Heart right ventricle (tissue), 16 donors: ENCODE measurements around the gene SCUBE1. TPM values are rescaled to one million over a fixed set of nuclear protein-coding genes. Genes with fewer than 3 reads are reported as not detected.

Source experiments
- ATAC-seq, 8 donors: fragments of 200-7000 bp; cut with Tn5 transposase; one replicate each; pipeline ENCODE4 v1.9.1; 2020; ENCODE audit warnings: mild to moderate bottlenecking in 8 of 8, moderate library complexity in 8 of 8, moderate number of reproducible peaks in 1 of 8
- DNase-seq, 2 donors: peaks; one replicate each; pipeline ENCODE4 v3.0.0-alpha.2; 2020
- H3K27ac ChIP-seq, 10 donors: fragments of 200-600 bp; sonication (generic) in 2 of 10; one replicate each; pipeline versions ENCODE4 v1.5.0 to v1.8.0; 2020 to 2022; ENCODE audit warnings: mild to moderate bottlenecking in 3 of 10
- H3K27me3 ChIP-seq, 7 donors: fragments of 200-600 bp; one replicate each; pipeline ENCODE4 v1.8.0; 2021 to 2022; ENCODE audit warnings: mild to moderate bottlenecking in 2 of 7
- H3K36me3 ChIP-seq, 9 donors: fragments of 200-600 bp; sonication (generic) in 1 of 9; one replicate each; pipeline versions ENCODE4 v1.5.0 to v1.8.0; 2020 to 2022; ENCODE audit warnings: mild to moderate bottlenecking in 2 of 9
- H3K4me1 ChIP-seq, 9 donors: fragments of 200-600 bp; sonication (generic) in 1 of 9; one replicate each; pipeline versions ENCODE4 v1.5.0 to v1.8.0; 2020 to 2022; ENCODE audit warnings: mild to moderate bottlenecking in 4 of 9
- H3K4me3 ChIP-seq, 10 donors: fragments of 200-600 bp; sonication (generic) in 2 of 10; one replicate each; pipeline versions ENCODE4 v1.5.0 to v1.8.0; 2020 to 2022; ENCODE audit warnings: mild to moderate bottlenecking in 7 of 10, moderate library complexity in 2 of 10
- H3K9me3 ChIP-seq, 11 donors: fragments of 200-600 bp in 10 of 11; sonication (generic) in 2 of 11; one replicate each; pipeline versions ENCODE4 v1.5.0 to v1.8.0; 2013 to 2022; ENCODE audit warnings: mild to moderate bottlenecking in 2 of 11, control low read depth in 1 of 11, moderate library complexity in 1 of 11
- CTCF ChIP-seq, 9 donors: fragments of 200-600 bp; sonication (generic) in 2 of 9; IDR thresholded peaks; one replicate each; pipeline versions ENCODE4 v1.5.0 to v1.8.0; 2021 to 2022; ENCODE audit warnings: antibody characterized with exemption in 9 of 9, mild to moderate bottlenecking in 5 of 9, moderate library complexity in 1 of 9
- whole genome bisulfite sequencing, 2 donors: extraction: QIAGEN DNeasy Blood & Tissue Kit; methylation state at CpG; one replicate each; pipeline ENCODE4 v1.1.7; 2013; ENCODE audit warnings: inconsistent platforms in 1 of 2; 5-methylcytosine and 5-hydroxymethylcytosine counted together
- intact Hi-C, 10 donors: fragments of 100-400 bp; cut with DNase I; formaldehyde crosslinking; loops; one replicate each; pipeline versions ENCODE4 v1.11.1 to v1.14.2; 2022
- polyA plus RNA-seq, 2 donors: library from polyadenylated mRNA; stranded (reverse); fragments of 200-250 nt; gene quantifications; one replicate each; pipeline ENCODE4 v1.2.3, GENCODE V29; 2013
- total RNA-seq, 10 donors: library from RNA; stranded (reverse); fragmentation: NEBNext Ultra II Directional in 3 of 10; extraction: Animal tissue kit (Norgen Biotek cat#: 25700) in 3 of 10; gene quantifications; one replicate each; pipeline versions ENCODE4 v1.2.1 to v1.2.4, GENCODE V29; 2021 to 2023
- donor health status: Arrhythmogenic right ventricular cardiomyopathy.
- donor health status: ischemic (EF 13 %, LVEDD 7.1; RV severe dilation, severe dysfunction).
- donor health status: healthy with polysubstance abuse.
- donor health status: DM: no; HTN: yes; CAD: no.
- donor health status: DM: no; HTN: no; CAD: no.
- donor health status: ischemic (EF 25% LVEDD 6.9; RV normal size, moderate dysfunction).
- donor health status: ischemic (EF 25% LVEDD 5.7; RV mildly dilated, moderate dysfunction).
- donor health status: healthy.
- donor health status: DM: yes; HTN: yes; CAD: no.
- donor health status: Ischemic cardiomyopathy.
- donor health status: ischemic (EF 35%, LVEDD 5.7; RV mildly dilated, moderate dysfunction).
- donor health status: nonischemic (EF 11% LVEDD 7.7; RV severe dilation, severe dysfunction).
- donor health status: DM: yes; HTN: yes; CAD: no.
- donor health status: PGD.
- donor health status: ischemic (EF 29% LVEDD 5.4; RV normal size, mild dysfunction).
- donor health status: nonischemic (EF 23%, LVEDD 6.1; RV moderate dilation, normal function).

SCUBE1 gene
- total and polyA plus RNA-seq, 12 donors, result 0.01 to 0.60 (median 0.13) TPM; not detected in 1

GRCh38 chr22:43157874-43158546 lies 185.2 kb downstream of the SCUBE1 start:
- WGBS, 2 donors, result 73 to 76% methylated on average over 9 of the region's 9 CpGs
- no peak for DNase-seq
- H3K36me3 ChIP-seq, result peaks cover 0 to 46% (median 6%) of the 10 kb centered on the region in 9 donors

DNA sequence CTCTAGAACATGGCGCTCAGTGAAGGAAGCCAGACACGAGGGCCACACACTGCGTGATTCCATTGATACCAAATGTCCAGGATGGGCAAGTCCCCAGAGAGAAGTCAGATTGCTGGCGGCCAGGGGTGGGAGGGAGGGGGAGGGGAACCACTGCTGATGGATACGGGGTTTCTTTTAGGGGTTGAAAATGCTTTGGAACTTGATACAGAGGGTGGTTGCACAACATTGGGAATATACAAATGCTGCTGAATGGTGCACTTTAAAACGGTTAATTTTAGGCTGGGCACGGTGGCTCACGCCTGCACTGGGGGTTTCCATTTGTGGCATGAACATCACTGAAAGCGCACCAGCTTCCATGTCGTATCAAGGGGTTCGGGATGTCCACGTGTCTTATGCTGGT lies 186.8 kb downstream of the SCUBE1 start:
- TF ChIP-seq CTCF (IDR thresholded peaks at IDR 0.05), result no peak
- no peak overlapping the region for H3K4me3 ChIP-seq
- H3K27ac ChIP-seq, result no peak overlapping the region
- H3K36me3 ChIP-seq, result peaks cover 0 to 30% (median 0%) of the 10 kb centered on the region in 9 donors
- ATAC-seq (no peak), DNase-seq (no peak)
- WGBS, 2 donors, result 84% methylated on average over 12 of the region's 12 CpGs
- no peaks in the 10 kb centered on the region for H3K9me3 ChIP-seq
- peaks cover 4 to 60% (median 26%) of the 10 kb centered on the region in 9 donors for H3K4me1 ChIP-seq
- intact Hi-C loops, result no loop called here
- H3K27me3 ChIP-seq, result no peaks in the 10 kb centered on the region

More at GRCh38 chr22:43157874-43158546, 185.2 kb downstream of the SCUBE1 start:
- no peak for TF ChIP-seq CTCF (IDR thresholded peaks at IDR 0.05)
- H3K9me3 ChIP-seq, result no peaks in the 10 kb centered on the region
- no peaks in the 10 kb centered on the region for H3K27me3 ChIP-seq
- H3K27ac ChIP-seq, result peak overlapping the region in 1 of 10 donors; percentile 23
- intact Hi-C loops, result no loop called here
- H3K4me3 ChIP-seq, result no peak overlapping the region
- H3K4me1 ChIP-seq, result peaks cover 0 to 52% (median 13%) of the 10 kb centered on the region in 9 donors
- ATAC-seq, result no peak

- Histone ChIP-seq H3K9me3 (no peaks in the 10 kb centered on the region), H3K27me3 (no peaks in the 10 kb centered on the region), H3K4me1 (peaks cover 6 to 64% (median 29%) of the 10 kb centered on the region in 9 donors), H3K27ac (peak overlapping the region in 1 of 10 donors; percentile 64), H3K36me3 (peaks cover 0 to 24% (median 0%) of the 10 kb centered on the region in 9 donors), H3K4me3 (no peak overlapping the region)
- intact Hi-C loops, result no loop called here
- no peak for DNase-seq
- ATAC-seq, result no peak
- no peak for TF ChIP-seq CTCF (IDR thresholded peaks at IDR 0.05)
- WGBS, 2 donors, result 85 to 89% methylated on average over 5 of the region's 5 CpGs
Observed at GRCh38 chr22:43155789-43156188, 187.4 kb downstream of the SCUBE1 start.

- WGBS, 2 donors, result 87 to 88% methylated on average over 27 of the region's 27 CpGs
- intact Hi-C loops, result no loop called here
- ATAC-seq (no peak), DNase-seq (no peak)
- Histone ChIP-seq H3K9me3 (no peaks in the 10 kb centered on the region), H3K4me3 (peak overlapping the region in 1 of 10 donors; percentile 28), H3K4me1 (peaks cover 7 to 69% (median 28%) of the 10 kb centered on the region in 9 donors), H3K27ac (peak overlapping the region in 1 of 10 donors; percentile 64), H3K27me3 (no peaks in the 10 kb centered on the region), H3K36me3 (peaks cover 0 to 20% (median 0%) of the 10 kb centered on the region in 9 donors)
- TF ChIP-seq CTCF (IDR thresholded peaks at IDR 0.05), result no peak
Observed at GRCh38 chr22:43154887-43155536, 188.2 kb downstream of the SCUBE1 start.
